HUES6 (cell line): Measurements from ENCODE around the gene SELENOK.
A peak's percentile ranks its signal among the peaks of the same experiment; 100 is the strongest.

Experiments
- H3K27ac ChIP-seq: 2 replicates; pipeline ENCODE4 v1.7.0; 2013; ENCODE audit warnings: low read depth, mild to moderate bottlenecking, low read length, inconsistent platforms
- H3K27me3 ChIP-seq: 2 replicates; pipeline ENCODE4 v1.6.1; 2013; ENCODE audit warnings: low read length; ENCODE audit not compliant: control insufficient read depth, insufficient read depth
- H3K36me3 ChIP-seq: 2 replicates; pipeline ENCODE4 v1.6.1; 2013; ENCODE audit warnings: low read length; ENCODE audit not compliant: control insufficient read depth, insufficient read depth
- H3K4me1 ChIP-seq: 2 replicates; pipeline ENCODE4 v1.6.1; 2013; ENCODE audit warnings: low read length; ENCODE audit not compliant: control insufficient read depth, insufficient read depth
- H3K4me3 ChIP-seq: 2 replicates; pipeline ENCODE4 v1.5.1; 2013; ENCODE audit warnings: low read depth, low read length
- H3K9ac ChIP-seq: one replicate; pipeline ENCODE4 v1.6.1; 2013; ENCODE audit warnings: mild to moderate bottlenecking, low read length
- H3K9me3 ChIP-seq: 2 replicates; pipeline ENCODE4 v1.6.1; 2013; ENCODE audit warnings: low read depth, low read length; ENCODE audit not compliant: control insufficient read depth, insufficient read depth

The SELENOK gene

DNA sequence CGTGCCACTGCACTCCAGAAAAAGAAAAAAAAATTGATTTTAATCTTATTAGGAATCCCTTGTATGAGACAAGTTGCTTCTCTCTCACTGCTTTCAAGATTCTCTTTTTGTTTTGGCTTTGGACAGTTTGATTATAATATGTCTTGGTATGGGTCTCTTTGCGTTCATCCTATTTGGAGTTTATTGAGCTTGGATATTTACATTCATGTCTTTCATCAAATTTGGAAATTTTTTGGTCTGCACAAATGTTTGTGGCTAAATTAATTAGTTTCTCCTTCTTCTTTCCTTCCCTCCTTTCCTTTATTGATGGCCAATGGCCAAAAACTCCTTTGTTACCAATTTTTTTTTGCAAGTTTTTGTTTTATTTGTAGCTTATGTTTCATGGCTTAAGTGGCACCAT lies 28.1 kb upstream of the SELENOK start:
- Histone ChIP-seq H3K9ac (no peak overlapping the region), H3K27ac (no peak overlapping the region), H3K9me3 (no peaks in the 10 kb centered on the region; the same call in 1 of the 2 replicates), H3K4me3 (no peak overlapping the region), H3K4me1 (no peaks in the 10 kb centered on the region), H3K27me3 (no peaks in the 10 kb centered on the region), H3K36me3 (no peaks in the 10 kb centered on the region)

- Histone ChIP-seq H3K9ac (no peak overlapping the region), H3K4me3 (no peak overlapping the region), H3K9me3 (no peaks in the 10 kb centered on the region), H3K4me1 (no peaks in the 10 kb centered on the region), H3K27me3 (no peaks in the 10 kb centered on the region), H3K27ac (no peak overlapping the region), H3K36me3 (no peaks in the 10 kb centered on the region)
Observed at GRCh38 chr3:53913401-53913800, 21.7 kb upstream of the SELENOK start.

- no peak overlapping the region for H3K9ac ChIP-seq
- H3K4me3 ChIP-seq = no peak overlapping the region
- no peaks in the 10 kb centered on the region for H3K36me3 ChIP-seq
- H3K27ac ChIP-seq = no peak overlapping the region
- peaks cover 2% of the 10 kb centered on the region; the same call in 1 of the 2 replicates for H3K9me3 ChIP-seq
- peaks cover 2% of the 10 kb centered on the region; the same call in 1 of the 2 replicates for H3K27me3 ChIP-seq
- H3K4me1 ChIP-seq = no peaks in the 10 kb centered on the region
Observed at GRCh38 chr3:53902711-53903110, 11.1 kb upstream of the SELENOK start.

GRCh38 chr3:53902067-53902466 lies 10.4 kb upstream of the SELENOK start:
- no peak overlapping the region for H3K9ac ChIP-seq
- peaks cover 8% of the 10 kb centered on the region for H3K27me3 ChIP-seq
- no peaks in the 10 kb centered on the region for H3K36me3 ChIP-seq
- no peak overlapping the region for H3K4me3 ChIP-seq
- H3K27ac ChIP-seq = no peak overlapping the region
- no peaks in the 10 kb centered on the region for H3K4me1 ChIP-seq
- H3K9me3 ChIP-seq = peaks cover 2% of the 10 kb centered on the region; the same call in 1 of the 2 replicates

DNA sequence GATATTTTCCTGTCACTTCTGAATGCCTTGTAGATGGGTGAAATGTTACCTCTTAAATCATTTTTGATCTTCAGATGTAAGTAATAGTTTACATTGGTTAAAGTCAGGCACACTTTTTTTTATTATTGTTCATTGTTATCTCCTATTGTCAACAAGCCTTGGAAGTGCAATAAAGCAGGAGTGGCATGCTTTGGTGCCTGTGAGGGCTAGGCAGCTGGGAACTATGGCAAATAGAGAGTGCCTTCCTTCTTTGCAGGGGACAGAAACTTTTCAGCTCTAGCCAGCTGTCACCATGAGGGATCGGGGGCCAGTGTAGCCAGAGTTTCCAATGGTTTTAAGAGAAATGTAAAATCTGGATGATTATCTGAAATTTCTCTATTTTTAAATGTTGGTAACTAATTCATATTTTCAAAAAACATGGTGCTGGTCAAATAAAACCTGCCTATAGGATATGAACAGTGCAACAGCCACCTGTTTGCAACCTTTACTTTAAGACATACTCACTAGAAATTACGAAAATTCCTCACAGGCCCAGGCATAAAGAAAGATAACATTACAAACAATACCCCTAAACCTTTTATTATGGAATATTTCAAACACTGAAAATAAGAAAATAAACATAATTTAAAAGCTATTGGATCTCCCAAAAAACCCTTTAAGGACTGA lies 9.1 kb upstream of the SELENOK start:
- Histone ChIP-seq H3K4me1 (no peaks in the 10 kb centered on the region), H3K36me3 (no peaks in the 10 kb centered on the region), H3K4me3 (no peak overlapping the region), H3K27me3 (peaks cover 13% of the 10 kb centered on the region), H3K9me3 (no peaks in the 10 kb centered on the region), H3K27ac (no peak overlapping the region), H3K9ac (no peak overlapping the region)

DNA sequence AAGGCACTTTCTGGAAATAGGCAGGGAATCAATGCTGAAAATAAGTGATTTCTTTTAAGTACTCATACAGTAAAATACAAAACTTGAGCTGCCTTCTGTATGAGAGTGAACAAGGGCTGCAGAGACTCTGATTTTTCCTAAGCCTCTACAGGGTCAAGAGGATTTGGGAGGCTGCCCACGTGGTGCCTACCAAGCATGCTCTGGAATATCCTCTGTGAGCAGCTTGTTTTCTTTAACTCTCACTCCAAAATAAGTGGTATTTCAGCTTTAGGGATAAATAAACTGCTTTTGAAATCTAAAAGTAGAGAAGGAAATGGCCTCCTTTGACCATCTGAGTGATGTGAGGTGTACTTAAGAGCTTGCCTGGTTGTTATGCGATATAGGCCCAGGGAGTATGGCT lies 8.1 kb upstream of the SELENOK start:
- H3K27ac ChIP-seq = no peak overlapping the region
- peaks cover 21% of the 10 kb centered on the region for H3K27me3 ChIP-seq
- H3K36me3 ChIP-seq = no peaks in the 10 kb centered on the region
- no peak overlapping the region for H3K9ac ChIP-seq
- no peaks in the 10 kb centered on the region for H3K4me1 ChIP-seq
- no peaks in the 10 kb centered on the region for H3K9me3 ChIP-seq
- H3K4me3 ChIP-seq = no peak overlapping the region

DNA sequence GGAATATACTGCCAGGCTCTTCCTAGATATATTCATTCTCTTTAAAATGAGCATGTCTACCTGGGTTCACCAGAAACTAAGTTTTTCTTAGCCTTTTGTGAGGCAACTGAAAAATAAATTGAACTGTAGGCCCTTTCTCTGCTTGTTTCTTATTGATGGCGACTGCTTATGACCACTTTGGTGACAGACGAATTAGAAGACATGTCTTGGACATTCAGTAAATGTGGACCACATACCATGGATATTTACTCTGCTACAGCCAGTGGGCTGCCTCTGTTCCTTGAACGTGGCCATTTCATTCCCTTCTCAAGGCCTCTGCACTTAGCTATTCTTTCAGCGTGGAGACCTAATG lies 603 bp upstream of the SELENOK start:
- Histone ChIP-seq H3K4me1 (peaks cover 8% of the 10 kb centered on the region; the same call in 1 of the 2 replicates), H3K9ac (peak overlapping the region; percentile 1), H3K27me3 (peaks cover 30% of the 10 kb centered on the region), H3K9me3 (no peaks in the 10 kb centered on the region), H3K4me3 (peak overlapping the region; percentile 81), H3K36me3 (peaks cover 11% of the 10 kb centered on the region), H3K27ac (no peak overlapping the region; the same call in 1 of the 2 replicates)

- Histone ChIP-seq H3K36me3 (peaks cover 23% of the 10 kb centered on the region), H3K9me3 (no peaks in the 10 kb centered on the region), H3K9ac (peak overlapping the region; percentile 88), H3K27ac (peak overlapping the region; percentile 45; the same call in 1 of the 2 replicates), H3K4me3 (peak overlapping the region; percentile 81), H3K4me1 (peaks cover 8% of the 10 kb centered on the region; the same call in 1 of the 2 replicates), H3K27me3 (peaks cover 24% of the 10 kb centered on the region)
Observed at GRCh38 chr3:53890726-53891475, 758 bp downstream of the SELENOK start.

DNA sequence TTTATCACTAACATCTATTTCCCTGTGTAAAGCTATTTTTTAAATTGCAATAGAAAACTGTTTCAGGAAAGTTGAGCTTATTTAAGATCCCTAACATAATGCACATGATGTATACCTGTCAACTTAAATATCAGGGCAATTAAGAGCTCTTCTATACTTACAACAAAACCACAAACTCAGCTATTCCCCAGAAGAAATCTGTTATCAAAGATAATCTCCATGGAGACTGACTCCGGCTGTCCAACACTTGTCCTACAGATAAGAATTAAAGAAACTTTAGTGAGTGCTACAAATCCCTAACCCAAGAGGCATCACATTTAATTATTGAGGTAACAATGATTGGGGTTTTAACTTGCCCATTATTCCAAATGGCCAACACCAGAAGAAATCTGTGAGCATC lies 3.4 kb downstream of the SELENOK start:
- Histone ChIP-seq H3K9me3 (no peaks in the 10 kb centered on the region), H3K9ac (no peak overlapping the region), H3K27me3 (0 out of 2 replicates have a peak, but pooled peaks cover under 1% of the 10 kb centered on the region), H3K27ac (no peak overlapping the region), H3K4me3 (no peak overlapping the region), H3K4me1 (peaks cover 8% of the 10 kb centered on the region; the same call in 1 of the 2 replicates), H3K36me3 (peaks cover 42% of the 10 kb centered on the region)

DNA sequence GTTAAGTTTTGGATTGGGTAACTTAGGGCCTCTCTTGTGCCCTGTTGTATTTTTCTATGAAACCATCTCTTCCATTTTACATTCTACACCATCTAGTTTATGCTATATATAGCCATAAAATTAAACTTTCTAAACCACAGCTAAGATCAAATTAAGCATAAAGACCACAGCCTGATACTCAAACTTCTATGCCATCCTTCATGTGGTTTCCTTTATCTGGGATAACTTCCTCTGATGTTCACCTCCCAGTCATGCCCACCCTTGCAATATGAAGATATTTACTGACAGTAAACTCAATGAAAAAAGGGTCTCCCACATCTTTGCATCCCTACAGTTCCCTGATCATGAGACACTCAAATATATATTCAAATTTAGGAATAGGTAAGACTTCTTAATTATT lies 4.2 kb downstream of the SELENOK start:
- Histone ChIP-seq H3K36me3 (peaks cover 42% of the 10 kb centered on the region), H3K27me3 (no peaks in the 10 kb centered on the region), H3K4me3 (no peak overlapping the region), H3K9ac (no peak overlapping the region), H3K9me3 (no peaks in the 10 kb centered on the region), H3K27ac (no peak overlapping the region), H3K4me1 (peaks cover 8% of the 10 kb centered on the region; the same call in 1 of the 2 replicates)

DNA sequence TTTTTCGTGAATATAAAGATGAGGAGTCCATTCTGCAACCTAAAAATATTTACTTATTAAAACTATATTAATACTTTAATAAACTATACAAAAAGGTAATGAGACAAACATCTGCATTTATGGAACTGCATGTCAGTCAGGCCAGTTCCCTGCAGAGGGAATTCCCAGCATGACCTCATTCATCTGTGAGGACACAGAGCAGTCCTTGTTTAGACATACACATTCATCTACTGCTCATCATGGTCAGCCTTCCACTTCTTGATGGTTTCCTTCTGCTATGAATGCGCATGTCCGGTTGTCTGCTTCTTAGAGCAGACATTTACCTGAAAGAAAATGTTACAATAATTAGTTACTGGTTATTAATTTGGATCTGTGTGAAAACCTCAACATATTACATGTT lies 6.4 kb downstream of the SELENOK start:
- no peaks in the 10 kb centered on the region for H3K9me3 ChIP-seq
- no peaks in the 10 kb centered on the region for H3K27me3 ChIP-seq
- peaks cover 45% of the 10 kb centered on the region for H3K36me3 ChIP-seq
- no peak overlapping the region for H3K9ac ChIP-seq
- H3K4me3 ChIP-seq = no peak overlapping the region
- peaks cover 16% of the 10 kb centered on the region for H3K4me1 ChIP-seq
- no peak overlapping the region for H3K27ac ChIP-seq
